HuH-7.5 (cell line): ENCODE data around the gene KIF1C.
"Not testable (repeated sequence)": the region's sequence is repeated elsewhere in the genome, so short reads cannot be mapped to it uniquely, and the experiment has no call there.

Experiments
- DNase-seq: peaks from one replicate; pipeline ENCODE4 v3.0.0; 2011; ENCODE audit warnings: low spot score

Gene KIF1C

DNA sequence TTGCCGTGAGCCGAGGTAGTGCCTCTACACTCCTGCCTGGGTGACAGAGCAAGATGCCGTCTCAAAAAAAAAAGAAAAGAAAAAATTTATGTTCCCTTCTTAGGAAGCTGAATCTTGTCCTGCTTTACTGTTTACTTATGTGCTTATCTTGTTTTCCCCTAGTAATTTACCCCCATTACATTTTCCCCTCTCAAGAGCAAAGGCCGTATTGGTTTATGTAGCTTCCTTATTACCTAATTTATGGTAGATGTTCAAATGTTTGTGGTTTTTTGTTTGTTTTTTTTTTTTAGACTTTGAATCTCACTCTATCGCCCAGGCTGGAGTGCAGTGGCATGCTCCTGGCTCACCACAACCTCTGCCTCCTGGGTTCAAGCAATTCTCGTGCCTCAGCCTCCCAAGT is 47.7 kb downstream of the KIF1C start:
- no peak for DNase-seq

DNA sequence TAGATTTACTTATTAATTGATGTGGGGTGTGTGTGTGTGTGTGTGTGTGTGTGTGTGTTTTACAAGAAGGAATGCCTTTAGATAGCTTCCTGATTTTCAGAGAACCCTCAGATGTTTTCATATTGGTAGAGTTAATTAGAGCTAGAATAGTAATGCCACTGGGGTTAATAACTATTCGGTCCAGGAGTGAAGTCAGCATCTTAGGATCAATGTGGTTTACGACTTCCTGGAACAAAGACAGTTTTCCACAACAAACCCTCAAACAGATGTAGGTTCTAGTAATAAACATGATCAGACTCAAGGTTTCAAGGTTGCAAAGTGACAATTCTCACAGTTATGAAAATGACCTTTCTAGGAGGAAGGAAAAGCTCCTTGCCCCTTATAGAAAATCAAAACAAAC is 49.7 kb downstream of the KIF1C start:
- no peak for DNase-seq

- DNase-seq: no peak
Measured at GRCh38 chr17:5049314-5049841, 51.6 kb downstream of the KIF1C start.

DNA sequence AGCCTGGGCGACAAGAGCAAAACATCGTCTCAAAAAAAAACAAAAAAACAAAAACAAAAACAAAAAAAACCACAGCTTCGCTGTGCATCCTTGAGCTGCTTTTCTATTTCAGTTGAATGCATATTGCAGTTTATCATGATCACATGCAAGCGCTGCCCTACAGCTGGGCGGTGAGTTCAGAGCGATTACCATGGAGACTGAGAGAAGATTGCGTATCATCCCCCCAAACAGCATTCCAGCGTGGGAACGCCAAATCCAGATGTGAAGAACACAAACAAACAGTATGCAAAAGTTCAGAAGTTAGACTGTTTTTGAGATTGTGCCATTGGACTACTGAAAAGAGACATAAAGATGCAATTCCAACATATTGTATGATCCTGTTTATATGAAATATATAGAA is 52.5 kb downstream of the KIF1C start:
- DNase-seq: no peak

GRCh38 chr17:5055543-5055942 is 57.8 kb downstream of the KIF1C start:
- no peak for DNase-seq

DNA sequence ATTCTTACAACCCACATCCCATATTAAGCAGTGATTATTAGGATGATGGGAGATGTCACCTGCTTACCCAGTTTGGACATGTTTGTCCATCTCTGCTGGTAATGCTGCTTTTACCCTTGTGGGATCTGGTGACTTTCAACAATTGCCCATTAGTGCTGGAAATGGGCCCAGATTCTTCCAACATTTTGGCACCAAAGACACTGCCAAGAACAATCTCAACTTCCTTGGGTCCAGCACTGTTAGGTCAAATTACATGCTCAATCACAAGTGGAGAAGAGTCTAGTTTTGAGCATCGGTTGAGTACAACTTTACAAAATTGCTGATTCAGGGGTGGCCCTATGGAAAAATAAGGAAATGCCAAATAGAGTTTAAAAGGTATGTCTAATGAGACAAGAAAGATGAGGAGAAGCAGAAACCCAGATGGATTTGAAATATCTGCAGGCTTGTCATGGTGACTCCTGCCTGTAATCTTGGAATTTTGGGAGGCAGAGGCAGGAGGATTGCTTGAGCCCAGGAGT is 67.5 kb downstream of the KIF1C start:
- DNase-seq: no peak

DNA sequence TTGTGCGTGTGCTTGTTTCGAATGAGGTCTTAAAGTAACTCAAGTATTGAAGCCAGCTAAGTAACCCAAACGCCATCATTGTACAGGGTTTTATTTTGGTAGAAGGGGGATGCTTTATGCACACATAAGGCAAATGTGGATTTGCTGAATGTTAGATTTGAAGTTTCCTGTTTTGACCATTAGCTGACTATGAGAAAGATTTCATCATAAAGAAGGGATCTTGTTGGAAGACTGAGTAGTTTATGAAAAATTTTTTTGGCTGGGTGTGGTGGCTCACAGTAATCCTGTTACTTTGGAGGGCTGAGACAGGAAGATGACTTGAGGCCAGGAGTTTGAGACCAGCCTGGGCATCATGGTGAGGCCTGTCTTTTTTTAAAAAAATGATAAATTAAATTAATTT is 70.5 kb downstream of the KIF1C start:
- no peak for DNase-seq

DNA sequence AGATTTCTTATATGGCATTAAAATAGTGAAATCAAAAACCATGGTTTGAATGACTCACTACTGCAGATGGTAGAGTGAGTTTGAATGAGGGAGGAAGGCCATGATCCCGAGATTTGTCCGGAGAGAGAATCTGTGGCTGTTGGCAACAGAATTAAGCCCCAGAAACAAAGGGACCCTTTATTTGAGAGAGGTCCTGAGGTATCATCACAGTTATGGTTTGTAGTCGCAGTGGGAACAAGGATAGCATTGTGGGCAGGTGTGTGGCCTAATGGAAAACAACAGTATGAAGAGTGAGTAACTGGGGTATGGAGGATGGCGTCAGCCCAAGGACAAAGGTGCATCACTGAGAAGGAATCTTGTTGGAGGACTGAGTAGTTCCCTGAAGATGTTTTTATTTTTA is 72.0 kb downstream of the KIF1C start:
- no peak for DNase-seq

DNA sequence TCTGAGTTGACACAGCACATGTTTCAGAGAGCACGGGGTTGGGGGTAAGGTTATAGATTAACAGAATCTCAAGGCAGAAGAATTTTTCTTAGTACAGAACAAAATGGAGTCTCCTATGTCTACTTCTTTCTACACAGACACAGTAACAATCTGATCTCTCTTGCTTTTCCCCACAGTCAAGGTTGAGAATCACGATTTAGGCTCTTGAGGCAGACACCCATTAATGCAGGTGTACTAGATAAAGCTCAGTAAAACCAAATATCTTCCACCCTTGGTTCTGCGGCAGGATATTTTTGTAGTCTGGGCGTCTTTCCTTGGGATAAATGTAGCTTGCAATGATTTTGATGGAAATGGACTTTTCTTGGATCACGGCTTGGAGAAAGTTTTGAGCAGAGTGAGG is 77.7 kb downstream of the KIF1C start:
- not testable (repeated sequence) for DNase-seq

GRCh38 chr17:5077275-5077674 is 79.5 kb downstream of the KIF1C start:
- not testable (repeated sequence) for DNase-seq

- no peak for DNase-seq
Measured at GRCh38 chr17:5077781-5078105, 80.0 kb downstream of the KIF1C start.
